ENCODE data around the gene ZNG1A.
"Not testable (repeated sequence)": the region's sequence is repeated elsewhere in the genome, so short reads cannot be mapped to it uniquely, and the experiment has no call there.

ZNG1A gene

DNA sequence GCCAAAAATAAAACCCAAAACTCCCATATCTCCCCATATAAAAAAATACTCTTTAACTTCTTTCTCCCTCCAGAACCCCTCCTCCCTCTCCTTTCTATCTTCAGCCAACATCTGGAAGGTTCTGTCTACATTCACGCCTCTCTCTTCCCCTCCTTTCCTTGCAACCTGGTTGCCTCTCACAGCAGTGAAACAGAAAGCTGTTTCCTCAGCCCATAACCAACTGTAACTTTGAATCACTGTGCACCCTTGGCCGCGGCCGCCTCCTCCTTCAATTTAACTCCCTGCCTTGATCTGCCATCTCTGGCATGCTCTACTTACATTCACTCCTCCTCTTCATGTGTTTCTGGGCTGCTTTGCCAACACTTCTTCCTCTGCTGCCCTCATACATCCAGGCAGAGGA lies 83.9 kb downstream of the ZNG1A start:
- not testable (repeated sequence) for DNase-seq (ENCODE audit: low spot score)

DNA sequence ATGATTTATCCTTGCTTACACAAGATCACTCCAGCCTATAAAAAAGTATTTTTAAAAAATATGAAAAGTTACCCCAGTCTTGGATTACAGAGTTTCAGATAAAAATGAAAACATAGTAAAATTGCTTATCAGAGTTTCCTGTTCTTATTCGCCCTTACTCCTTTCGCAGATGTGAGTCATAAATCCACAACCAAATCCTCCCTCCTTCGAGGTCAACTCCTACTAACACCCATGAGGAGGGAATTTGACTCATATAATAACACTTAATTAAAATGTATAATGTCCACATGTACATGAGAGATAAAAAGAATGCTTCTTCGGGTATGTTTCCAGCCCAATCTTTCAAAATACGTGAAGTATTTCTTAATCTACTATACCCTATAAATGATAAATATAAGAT lies 84.5 kb downstream of the ZNG1A start:
- not testable (repeated sequence) for DNase-seq (ENCODE audit: low spot score)

DNA sequence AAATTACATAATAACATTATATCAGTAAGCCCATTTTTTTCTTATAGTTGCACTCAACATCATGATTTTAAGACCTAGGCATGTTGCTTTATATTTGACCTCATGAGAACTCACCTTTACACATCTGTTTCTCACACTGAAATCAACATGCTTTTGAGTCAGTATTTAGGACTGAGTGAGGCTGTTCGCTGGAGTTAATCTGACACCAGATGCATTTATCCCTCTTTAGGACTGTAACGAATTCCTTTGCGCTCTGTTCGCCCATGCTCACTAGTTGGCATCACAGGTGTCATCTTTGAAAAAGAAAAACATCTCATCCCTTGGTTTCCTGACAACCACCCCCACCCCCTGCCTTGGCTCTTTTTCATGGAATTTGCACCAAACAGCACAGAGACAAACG lies 84.9 kb downstream of the ZNG1A start:
- not testable (repeated sequence) for DNase-seq (ENCODE audit: low spot score)

DNA sequence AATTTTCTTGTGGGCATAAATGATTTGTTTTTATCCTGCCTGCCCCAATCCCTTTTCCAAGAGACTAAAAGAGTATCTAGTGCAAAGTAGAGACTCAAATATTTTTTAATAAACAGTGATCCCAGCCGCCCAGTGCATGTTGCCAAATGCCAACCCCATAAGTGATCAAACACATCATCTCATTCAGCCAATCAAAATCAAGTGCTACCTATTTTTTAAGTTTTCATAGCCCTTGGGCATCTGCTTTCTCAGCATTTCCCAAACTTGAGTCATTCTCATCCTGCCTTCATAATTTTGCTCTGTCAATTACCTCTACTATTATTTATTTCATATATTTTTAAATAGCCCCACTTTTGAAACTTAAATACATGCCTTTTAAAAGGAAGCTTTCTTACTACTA lies 88.0 kb downstream of the ZNG1A start:
- not testable (repeated sequence) for DNase-seq (ENCODE audit: low spot score)

DNA sequence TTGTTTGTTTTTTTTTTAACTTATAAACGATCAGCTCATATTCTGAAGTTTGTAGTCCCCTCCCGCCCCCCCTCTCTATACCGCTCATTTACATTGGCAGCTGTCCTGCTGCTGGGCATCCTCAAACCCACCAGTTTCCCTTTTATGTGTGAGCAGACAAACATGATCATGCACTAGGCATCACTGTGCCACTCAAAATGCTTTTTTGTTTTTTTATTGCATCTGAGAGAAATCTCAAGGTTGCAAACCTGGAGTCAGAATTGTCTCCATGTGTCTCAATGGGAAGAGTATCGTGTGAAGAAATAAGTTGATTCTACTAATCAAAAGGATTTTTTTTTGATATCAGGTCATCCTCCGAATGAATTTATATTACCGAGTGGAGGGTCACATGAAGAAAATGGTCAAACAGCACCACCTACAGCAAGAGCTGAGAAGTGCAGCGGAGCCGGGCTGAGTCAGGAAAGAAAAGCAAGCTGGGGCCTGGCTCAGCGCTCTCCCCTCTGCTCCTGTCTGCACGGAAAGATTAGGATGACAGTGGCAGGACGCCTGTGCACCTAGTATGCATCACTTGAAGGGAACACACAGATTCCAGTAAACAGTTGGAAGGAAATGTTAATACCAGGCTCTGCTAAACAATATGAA lies 90.3 kb downstream of the ZNG1A start:
- not testable (repeated sequence) for DNase-seq (ENCODE audit: low spot score)

DNA sequence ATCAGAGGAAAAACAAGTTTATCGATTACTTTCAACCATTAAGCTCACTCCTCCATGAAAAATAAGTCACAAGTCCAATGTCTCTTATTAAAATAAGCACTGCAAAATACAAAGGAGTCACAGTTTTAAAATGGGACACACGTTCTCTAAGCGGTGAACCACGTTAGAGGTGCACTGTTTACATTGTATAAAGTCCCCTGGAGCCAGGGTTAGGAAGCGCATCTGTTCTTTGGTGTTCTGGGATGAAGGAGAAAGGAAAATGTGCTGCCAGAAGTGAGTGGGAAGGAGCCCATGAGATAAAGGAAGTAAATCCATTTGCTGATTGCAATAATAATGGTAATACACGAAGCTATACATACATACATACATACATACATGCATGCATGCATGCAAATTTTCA lies 91.0 kb downstream of the ZNG1A start:
- DNase-seq (ENCODE audit: low spot score), result not testable (repeated sequence)

DNA sequence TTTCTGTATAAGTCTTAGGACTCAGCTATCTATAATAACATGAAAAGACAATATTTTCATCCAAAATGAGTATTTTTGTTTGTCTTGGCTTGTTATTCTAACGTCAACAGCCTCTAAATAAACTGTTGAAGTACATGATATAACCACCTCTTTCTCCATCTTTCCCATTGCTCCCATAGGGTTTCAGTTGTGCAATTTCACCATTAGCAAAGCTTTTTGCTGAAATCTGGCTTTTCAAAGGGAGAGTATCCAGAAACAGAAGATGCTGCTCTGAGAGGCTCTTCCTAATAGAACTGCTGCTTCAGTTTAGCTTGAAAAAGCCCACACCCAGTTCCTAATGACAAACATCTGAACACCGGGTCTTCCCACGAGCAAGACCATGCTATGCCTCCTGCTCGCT lies 91.8 kb downstream of the ZNG1A start:
- DNase-seq (ENCODE audit: low spot score), result not testable (repeated sequence)

DNA sequence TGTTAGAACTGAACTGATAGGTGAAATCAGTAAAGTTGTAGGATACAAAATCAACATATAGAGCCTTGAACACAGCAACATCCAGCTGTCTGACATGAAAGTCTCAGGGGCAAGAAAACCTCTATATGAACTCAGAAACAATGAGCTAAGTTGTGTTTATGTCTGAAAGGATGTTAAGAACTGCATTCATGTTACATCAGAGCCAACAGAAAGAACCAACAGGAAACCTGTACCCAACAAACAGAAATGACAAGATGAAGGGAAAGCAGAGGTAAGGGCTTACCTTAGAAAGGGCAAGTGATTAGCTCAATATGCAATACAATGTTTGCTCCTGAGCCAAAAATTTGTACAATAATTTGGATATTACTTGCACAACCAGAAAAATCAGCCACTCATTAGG lies 92.2 kb downstream of the ZNG1A start:
- DNase-seq (ENCODE audit: low spot score), result not testable (repeated sequence)

DNA sequence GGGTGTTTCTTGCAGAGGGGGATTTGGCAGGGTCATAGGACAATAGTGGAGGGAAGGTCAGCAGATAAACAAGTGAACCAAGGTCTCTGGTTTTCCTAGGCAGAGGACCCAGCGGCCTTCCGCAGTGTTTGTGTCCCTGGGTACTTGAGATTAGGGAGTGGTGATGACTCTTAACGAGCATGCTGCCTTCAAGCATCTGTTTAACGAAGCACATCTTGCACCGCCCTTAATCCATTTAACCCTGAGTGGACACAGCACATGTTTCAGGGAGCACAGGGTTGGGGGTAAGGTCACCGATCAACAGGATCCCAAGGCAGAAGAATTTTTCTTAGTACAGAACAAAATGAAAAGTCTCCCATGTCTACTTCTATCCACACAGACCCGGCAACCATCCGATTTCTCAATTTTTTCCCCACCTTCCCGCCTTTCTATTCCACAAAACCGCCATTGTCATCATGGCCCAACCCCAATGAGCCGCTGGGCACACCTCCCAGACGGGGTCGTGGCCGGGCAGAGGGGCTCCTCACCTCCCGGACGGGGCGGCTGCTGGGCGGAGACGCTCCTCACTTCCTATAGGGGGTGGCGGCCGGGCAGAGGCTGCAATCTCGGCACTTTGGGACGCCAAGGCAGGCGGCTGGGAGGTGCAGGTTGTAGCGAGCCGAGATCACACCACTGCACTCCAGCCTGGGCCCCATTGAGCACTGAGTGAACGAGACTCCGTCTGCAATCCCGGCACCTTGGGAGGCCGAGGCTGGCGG lies 95.7 kb downstream of the ZNG1A start:
- not testable (repeated sequence) for DNase-seq (ENCODE audit: low spot score)

DNA sequence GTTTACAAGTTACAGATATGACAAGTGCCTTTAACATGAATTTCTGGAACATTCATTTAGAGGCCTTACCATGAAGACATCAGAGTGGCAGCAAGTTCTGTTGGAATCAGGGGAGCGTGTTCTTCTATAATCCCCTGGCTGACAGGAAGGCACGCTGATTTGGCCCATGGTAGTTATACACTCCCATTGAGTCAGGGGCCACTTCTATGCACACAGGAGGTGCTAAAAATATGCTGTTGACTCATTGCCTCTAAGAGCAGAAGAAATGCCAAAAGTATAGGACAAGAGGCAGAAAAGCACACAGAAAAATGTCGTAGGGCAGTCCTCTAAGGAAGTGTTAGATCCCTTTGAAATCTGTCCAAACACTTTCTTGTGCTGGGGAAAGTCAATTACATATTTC lies 100.5 kb downstream of the ZNG1A start:
- not testable (repeated sequence) for DNase-seq (ENCODE audit: low spot score)

DNA sequence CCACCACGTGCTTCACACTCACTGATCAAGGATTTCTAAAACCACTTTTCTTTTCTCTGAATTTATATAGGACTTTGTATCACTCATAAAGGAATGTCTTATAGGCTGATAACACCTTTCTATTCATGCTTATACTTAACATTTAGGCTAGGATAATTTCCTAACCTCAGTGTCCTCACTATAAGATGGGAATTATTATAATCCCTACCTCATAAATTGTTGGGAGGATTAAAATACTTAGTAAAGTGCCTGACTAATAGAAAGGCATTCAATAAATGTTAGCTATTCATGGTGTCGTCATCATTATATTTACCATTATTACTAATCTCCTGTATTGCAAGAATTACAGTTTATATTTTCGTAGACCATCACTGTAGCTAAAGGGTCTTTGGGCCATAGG lies 102.5 kb downstream of the ZNG1A start:
- not testable (repeated sequence) for DNase-seq (ENCODE audit: low spot score)

DNA sequence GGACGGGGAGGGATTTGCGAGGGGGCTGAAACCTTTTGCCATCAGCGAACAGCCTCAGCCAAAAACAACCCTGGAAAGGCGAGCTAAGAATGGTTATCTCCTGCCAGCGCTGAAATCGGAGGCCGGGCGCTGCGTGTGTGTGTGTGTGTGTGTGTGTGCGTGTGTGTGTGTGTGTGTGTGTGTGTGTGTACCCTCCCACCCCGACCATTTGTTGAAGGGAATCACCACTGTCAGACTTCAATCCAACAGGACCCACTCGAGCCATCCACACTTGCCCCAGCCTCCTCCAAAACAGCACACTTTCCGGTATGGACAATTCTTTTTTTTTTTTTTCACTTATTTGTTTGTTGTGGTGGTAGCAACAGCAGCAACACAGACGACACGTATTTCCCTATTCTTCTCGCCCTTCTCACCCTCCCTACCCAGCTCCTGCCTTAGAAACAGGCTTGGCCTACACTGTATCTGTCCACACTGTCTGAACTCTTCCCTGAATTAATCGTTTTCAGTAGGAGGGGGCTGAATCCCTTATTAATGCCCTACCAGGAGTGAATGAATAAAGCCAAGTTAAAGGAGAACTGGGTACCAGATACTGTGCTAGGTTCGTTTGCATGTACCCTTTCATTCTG lies 104.8 kb downstream of the ZNG1A start:
- not testable (repeated sequence) for DNase-seq (ENCODE audit: low spot score)

DNA sequence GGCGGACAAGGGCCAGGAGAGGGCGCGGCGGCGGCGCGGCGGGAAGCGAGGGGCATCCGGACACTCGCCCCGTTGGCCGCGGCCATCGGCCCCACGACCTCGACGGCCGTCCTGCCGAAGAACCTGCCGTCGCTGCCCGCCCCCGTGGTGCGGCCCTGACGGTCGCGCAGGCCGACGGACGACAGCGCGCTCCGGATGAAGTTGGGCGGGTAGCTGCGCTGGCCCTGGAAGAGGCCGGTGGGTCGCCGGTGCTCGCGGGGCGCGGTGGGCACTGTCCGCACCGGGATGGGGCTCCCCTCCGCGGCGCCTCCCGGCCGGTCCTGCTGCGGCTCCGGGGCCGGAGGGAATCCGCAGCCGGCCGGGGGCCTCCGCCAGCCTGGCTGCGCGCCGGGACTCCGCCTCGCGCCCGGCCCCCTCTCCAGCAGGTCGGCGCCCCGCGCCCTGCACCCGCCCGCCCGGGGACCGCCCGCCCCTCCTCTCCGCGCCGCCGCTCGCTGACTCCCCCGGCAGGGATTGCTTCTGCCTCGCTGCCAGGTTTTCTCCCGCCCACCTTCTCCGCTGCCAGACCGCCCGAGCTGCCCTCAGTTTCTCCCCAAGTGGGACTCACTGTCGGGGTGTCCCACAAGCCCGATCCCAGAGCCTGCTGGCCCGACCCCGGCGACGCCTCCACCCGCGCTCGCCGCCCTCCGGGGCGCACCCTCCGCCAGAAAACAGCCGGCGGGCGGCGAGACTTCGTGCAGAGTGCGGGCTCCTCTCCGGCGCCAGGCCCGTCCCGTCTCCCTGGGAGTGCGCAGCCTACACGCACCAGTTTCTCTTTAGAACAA lies 105.6 kb downstream of the ZNG1A start:
- DNase-seq (ENCODE audit: low spot score), result not testable (repeated sequence)

All from cerebellar cortex (tissue), 1 donor.